Measurements from ENCODE around the gene ITPR2. TPM values are rescaled to one million over a fixed set of nuclear protein-coding genes. Genes with fewer than 3 reads are reported as not detected.

The ITPR2 gene
- polyA plus RNA-seq, 2 of the 4 experiments (the other 2 are of a cell fraction) = 3.1 to 8.1 TPM

DNA sequence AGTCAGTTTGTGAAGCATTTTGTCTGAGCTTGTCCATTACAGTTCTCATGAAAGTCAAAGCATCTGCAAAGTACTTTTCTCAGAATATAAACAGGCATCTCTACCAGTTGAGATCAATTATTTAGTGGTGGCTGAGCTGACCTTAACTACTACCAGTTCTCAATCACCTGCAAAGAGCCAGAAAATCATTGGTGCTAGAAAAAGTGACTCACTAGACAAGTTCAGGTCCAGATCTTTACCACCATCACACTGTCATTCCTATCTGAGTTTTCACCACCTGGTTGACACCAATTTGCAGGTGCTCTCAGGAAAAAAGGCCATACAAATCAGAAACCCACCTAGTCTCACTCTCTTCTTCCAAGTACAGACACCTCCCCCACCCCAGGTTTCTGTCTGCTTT lies 33.3 kb downstream of the ITPR2 start:
- Histone ChIP-seq H3K27ac (no peak overlapping the region), H3K4me3 (no peak overlapping the region), H3K9me3 (no peaks in the 10 kb centered on the region), H3K4me1 (peaks cover 11% of the 10 kb centered on the region; the same call in 2 of the 3 replicates), H3K4me2 (no peak overlapping the region)
- DNase-seq (ENCODE audit: low read depth in 1 of 2, low spot score in 1 of 2) (no peak), FAIRE-seq (no peak), ATAC-seq (no peak)
- no peak for TF ChIP-seq FOSL2 (IDR thresholded peaks at IDR 0.05)
- TF ChIP-seq FOSL2 (CRISPR knock-in tag; IDR thresholded peaks at IDR 0.05) = no peak
- TF ChIP-seq ESRRA (IDR thresholded peaks at IDR 0.05; ENCODE audit: borderline replicate concordance, low read length) = no peak
- TF ChIP-seq HOXB13 (CRISPR knock-in tag; IDR thresholded peaks at IDR 0.05; ENCODE audit: low read depth) = no peak
- no peak for TF ChIP-seq HOXA7 (CRISPR knock-in tag; IDR thresholded peaks at IDR 0.05)
- TF ChIP-seq FOSB (CRISPR knock-in tag; IDR thresholded peaks at IDR 0.05) = no peak
- TF ChIP-seq EHMT2 (IDR thresholded peaks at IDR 0.05; ENCODE audit: low read depth) = no peak
- POLR2A ChIA-PET = no interaction called here
- CTCF ChIA-PET = interaction anchor here (0.5 to 1.4 kb wide), 3 partner anchors 10 to 55 kb away, joined by 3 to 4 read pairs (median 4); no protein-coding TSS in a partner anchor

- Histone ChIP-seq H3K27ac (no peak overlapping the region), H3K4me1 (peaks cover 5% of the 10 kb centered on the region; the same call in 2 of the 3 replicates), H3K4me3 (no peak overlapping the region), H3K9me3 (no peaks in the 10 kb centered on the region), H3K4me2 (no peak overlapping the region)
- FAIRE-seq = no peak
- ATAC-seq = no peak
- no peak for TF ChIP-seq USF2 (IDR thresholded peaks at IDR 0.05)
- no peak for TF ChIP-seq EP300 (IDR thresholded peaks at IDR 0.05)
- TF ChIP-seq, protein P1, sequence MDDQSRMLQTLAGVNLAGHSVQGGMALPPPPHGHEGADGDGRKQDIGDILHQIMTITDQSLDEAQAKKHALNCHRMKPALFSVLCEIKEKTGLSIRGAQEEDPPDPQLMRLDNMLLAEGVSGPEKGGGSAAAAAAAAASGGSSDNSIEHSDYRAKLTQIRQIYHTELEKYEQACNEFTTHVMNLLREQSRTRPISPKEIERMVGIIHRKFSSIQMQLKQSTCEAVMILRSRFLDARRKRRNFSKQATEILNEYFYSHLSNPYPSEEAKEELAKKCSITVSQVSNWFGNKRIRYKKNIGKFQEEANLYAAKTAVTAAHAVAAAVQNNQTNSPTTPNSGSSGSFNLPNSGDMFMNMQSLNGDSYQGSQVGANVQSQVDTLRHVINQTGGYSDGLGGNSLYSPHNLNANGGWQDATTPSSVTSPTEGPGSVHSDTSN (IDR thresholded peaks at IDR 0.05) = no peak
- TF ChIP-seq, protein P2, sequence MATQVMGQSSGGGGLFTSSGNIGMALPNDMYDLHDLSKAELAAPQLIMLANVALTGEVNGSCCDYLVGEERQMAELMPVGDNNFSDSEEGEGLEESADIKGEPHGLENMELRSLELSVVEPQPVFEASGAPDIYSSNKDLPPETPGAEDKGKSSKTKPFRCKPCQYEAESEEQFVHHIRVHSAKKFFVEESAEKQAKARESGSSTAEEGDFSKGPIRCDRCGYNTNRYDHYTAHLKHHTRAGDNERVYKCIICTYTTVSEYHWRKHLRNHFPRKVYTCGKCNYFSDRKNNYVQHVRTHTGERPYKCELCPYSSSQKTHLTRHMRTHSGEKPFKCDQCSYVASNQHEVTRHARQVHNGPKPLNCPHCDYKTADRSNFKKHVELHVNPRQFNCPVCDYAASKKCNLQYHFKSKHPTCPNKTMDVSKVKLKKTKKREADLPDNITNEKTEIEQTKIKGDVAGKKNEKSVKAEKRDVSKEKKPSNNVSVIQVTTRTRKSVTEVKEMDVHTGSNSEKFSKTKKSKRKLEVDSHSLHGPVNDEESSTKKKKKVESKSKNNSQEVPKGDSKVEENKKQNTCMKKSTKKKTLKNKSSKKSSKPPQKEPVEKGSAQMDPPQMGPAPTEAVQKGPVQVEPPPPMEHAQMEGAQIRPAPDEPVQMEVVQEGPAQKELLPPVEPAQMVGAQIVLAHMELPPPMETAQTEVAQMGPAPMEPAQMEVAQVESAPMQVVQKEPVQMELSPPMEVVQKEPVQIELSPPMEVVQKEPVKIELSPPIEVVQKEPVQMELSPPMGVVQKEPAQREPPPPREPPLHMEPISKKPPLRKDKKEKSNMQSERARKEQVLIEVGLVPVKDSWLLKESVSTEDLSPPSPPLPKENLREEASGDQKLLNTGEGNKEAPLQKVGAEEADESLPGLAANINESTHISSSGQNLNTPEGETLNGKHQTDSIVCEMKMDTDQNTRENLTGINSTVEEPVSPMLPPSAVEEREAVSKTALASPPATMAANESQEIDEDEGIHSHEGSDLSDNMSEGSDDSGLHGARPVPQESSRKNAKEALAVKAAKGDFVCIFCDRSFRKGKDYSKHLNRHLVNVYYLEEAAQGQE (IDR thresholded peaks at IDR 0.05) = no peak
- no peak for TF ChIP-seq CBX2 (IDR thresholded peaks at IDR 0.05; ENCODE audit: borderline replicate concordance, low read depth)
- TF ChIP-seq, protein P3, sequence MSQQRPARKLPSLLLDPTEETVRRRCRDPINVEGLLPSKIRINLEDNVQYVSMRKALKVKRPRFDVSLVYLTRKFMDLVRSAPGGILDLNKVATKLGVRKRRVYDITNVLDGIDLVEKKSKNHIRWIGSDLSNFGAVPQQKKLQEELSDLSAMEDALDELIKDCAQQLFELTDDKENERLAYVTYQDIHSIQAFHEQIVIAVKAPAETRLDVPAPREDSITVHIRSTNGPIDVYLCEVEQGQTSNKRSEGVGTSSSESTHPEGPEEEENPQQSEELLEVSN (IDR thresholded peaks at IDR 0.05; ENCODE audit: borderline replicate concordance, low read depth) = no peak
- TF ChIP-seq POLR2AphosphoS2 (conservative IDR thresholded peaks at IDR 0.05; ENCODE audit: low read length) = no peak
- TF ChIP-seq POLR2A (IDR thresholded peaks at IDR 0.05; ENCODE audit: low read length) = no peak
- no peak for DNase-seq (ENCODE audit: low read depth in 1 of 2, low spot score in 1 of 2)
- ChIA-PET POLR2A (no interaction called here), CTCF (no interaction called here)
These were observed 34.4 kb downstream of the ITPR2 start for GRCh38 chr12:26798640-26799039.

DNA sequence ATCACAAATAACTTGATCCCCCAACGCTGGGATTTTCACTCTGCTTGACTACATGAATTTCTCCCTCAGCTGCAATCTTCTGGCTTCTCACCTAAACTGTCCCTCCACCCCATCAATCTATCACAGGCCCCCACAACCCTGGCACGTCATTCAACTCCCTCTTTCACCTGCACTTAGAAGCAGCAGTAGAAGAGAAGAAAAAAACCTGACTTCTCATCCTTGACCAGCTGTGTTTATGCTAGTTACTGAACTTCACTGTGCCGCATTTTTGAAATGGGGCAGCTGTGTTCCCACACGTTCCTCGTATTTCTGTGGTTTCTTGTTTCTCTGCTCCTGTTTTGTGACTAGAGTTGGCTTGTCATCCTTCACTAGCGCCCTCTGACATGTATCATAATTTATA lies 35.0 kb downstream of the ITPR2 start:
- ChIA-PET POLR2A (no interaction called here), CTCF (no interaction called here)
- no peak overlapping the region for H3K4me3 ChIP-seq
- no peak for FAIRE-seq
- H3K4me1 ChIP-seq = 0 out of 3 replicates have a peak, but pooled peaks cover 3% of the 10 kb centered on the region
- TF ChIP-seq RAD21 (conservative IDR thresholded peaks at IDR 0.05 in 1 of 2, IDR thresholded peaks at IDR 0.05 in 1 of 2) = no peak
- no peak for TF ChIP-seq ZC3H11A (IDR thresholded peaks at IDR 0.05)
- TF ChIP-seq FOSB (CRISPR knock-in tag; IDR thresholded peaks at IDR 0.05) = no peak
- no peak for TF ChIP-seq FOXS1 (CRISPR knock-in tag; IDR thresholded peaks at IDR 0.05)
- no peak for TF ChIP-seq HOXB13 (CRISPR knock-in tag; IDR thresholded peaks at IDR 0.05; ENCODE audit: low read depth)
- no peak for TF ChIP-seq RARB (CRISPR knock-in tag; IDR thresholded peaks at IDR 0.05)
- TF ChIP-seq, protein P3 (IDR thresholded peaks at IDR 0.05; ENCODE audit: borderline replicate concordance, low read depth) = no peak
- no peak for TF ChIP-seq HDAC2 (IDR thresholded peaks at IDR 0.05)
- TF ChIP-seq, protein P4, sequence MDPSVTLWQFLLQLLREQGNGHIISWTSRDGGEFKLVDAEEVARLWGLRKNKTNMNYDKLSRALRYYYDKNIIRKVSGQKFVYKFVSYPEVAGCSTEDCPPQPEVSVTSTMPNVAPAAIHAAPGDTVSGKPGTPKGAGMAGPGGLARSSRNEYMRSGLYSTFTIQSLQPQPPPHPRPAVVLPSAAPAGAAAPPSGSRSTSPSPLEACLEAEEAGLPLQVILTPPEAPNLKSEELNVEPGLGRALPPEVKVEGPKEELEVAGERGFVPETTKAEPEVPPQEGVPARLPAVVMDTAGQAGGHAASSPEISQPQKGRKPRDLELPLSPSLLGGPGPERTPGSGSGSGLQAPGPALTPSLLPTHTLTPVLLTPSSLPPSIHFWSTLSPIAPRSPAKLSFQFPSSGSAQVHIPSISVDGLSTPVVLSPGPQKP (IDR thresholded peaks at IDR 0.05; ENCODE audit: low read depth, low read length) = no peak
- no peak for TF ChIP-seq HEYL (CRISPR knock-in tag; IDR thresholded peaks at IDR 0.05)
- TF ChIP-seq NR3C1 (IDR thresholded peaks at IDR 0.05) = no peak
- TF ChIP-seq NFE2L2 (conservative IDR thresholded peaks at IDR 0.05; ENCODE audit: low read length) = no peak
- TF ChIP-seq TP53 (CRISPR knock-in tag; IDR thresholded peaks at IDR 0.05) = no peak
- no peak for ATAC-seq
- no peak for DNase-seq (ENCODE audit: low read depth in 1 of 2, low spot score in 1 of 2)
- no peak overlapping the region for H3K4me2 ChIP-seq
- 83% methylated on average over 6 of the region's 6 CpGs for WGBS (ENCODE audit: missing lambda C conversion rate)
- no peaks in the 10 kb centered on the region for H3K9me3 ChIP-seq
- no peak overlapping the region for H3K27ac ChIP-seq

Data from A549 (cell line).